ENCODE data around the gene ANAPC4. TPM values are rescaled to one million over a fixed set of nuclear protein-coding genes. Genes with fewer than 3 reads are reported as not detected.

The ANAPC4 gene
- total and polyA plus RNA-seq, 8 donors = 23.6 to 68.8 (median 64.0) TPM

- Histone ChIP-seq H3K4me3 (no peak overlapping the region), H3K27ac (no peak overlapping the region), H3K4me1 (no peaks in the 10 kb centered on the region), H3K27me3 (no peaks in the 10 kb centered on the region), H3K36me3 (peaks cover 0 to 38% of the 10 kb centered on the region in 2 donors), H3K9me3 (no peaks in the 10 kb centered on the region)
- DNase-seq = peak in 2 of 4 donors; percentile 24 to 26
- ATAC-seq = no peak
- TF ChIP-seq, protein P1, sequence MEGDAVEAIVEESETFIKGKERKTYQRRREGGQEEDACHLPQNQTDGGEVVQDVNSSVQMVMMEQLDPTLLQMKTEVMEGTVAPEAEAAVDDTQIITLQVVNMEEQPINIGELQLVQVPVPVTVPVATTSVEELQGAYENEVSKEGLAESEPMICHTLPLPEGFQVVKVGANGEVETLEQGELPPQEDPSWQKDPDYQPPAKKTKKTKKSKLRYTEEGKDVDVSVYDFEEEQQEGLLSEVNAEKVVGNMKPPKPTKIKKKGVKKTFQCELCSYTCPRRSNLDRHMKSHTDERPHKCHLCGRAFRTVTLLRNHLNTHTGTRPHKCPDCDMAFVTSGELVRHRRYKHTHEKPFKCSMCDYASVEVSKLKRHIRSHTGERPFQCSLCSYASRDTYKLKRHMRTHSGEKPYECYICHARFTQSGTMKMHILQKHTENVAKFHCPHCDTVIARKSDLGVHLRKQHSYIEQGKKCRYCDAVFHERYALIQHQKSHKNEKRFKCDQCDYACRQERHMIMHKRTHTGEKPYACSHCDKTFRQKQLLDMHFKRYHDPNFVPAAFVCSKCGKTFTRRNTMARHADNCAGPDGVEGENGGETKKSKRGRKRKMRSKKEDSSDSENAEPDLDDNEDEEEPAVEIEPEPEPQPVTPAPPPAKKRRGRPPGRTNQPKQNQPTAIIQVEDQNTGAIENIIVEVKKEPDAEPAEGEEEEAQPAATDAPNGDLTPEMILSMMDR (IDR thresholded peaks at IDR 0.05) = no peak
- intact Hi-C loops (cut with DNase I) = no loop called here
Observed at GRCh38 chr4:25420931-25421330, 43.9 kb downstream of the ANAPC4 start.

DNA sequence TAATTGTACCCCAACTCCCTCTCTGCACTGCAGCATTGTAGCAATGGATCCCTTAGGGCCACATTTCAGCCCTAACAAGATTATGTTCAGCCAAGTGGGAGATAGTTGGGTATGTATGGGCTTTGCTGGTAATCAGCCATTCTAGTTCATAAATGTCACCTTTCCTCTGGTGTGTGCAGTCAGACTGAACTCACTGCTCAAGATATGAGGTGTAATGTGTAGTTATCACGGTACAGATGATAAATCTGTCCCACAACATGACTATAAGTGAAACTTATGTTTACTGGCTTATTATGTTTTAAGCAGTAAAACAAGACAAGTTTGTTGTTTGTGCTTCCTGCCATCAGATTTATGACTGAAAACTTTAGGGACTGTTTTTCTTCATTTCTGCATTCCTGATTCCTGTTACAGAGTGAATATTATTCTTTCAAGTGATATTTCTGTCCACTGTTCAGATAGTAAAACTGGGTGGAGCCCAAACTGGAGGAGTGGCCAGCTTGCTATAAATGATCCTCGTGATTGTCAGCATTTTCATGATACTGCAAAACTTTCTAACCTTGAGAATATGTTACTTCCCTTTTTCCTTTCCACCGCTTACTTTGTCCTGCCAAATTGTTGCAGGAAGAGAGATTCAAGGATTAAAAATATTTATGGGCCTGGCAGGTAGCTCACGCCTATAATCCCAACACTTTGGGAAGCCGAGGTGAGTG is 44.9 kb downstream of the ANAPC4 start:
- Histone ChIP-seq H3K36me3 (peaks cover 0 to 28% of the 10 kb centered on the region in 2 donors), H3K27me3 (no peaks in the 10 kb centered on the region), H3K27ac (no peak overlapping the region), H3K4me3 (no peak overlapping the region), H3K4me1 (no peaks in the 10 kb centered on the region), H3K9me3 (no peaks in the 10 kb centered on the region)
- intact Hi-C loops (cut with DNase I) = no loop called here
- ATAC-seq (no peak), DNase-seq (no peak)
- TF ChIP-seq, protein P1 (IDR thresholded peaks at IDR 0.05) = no peak

DNA sequence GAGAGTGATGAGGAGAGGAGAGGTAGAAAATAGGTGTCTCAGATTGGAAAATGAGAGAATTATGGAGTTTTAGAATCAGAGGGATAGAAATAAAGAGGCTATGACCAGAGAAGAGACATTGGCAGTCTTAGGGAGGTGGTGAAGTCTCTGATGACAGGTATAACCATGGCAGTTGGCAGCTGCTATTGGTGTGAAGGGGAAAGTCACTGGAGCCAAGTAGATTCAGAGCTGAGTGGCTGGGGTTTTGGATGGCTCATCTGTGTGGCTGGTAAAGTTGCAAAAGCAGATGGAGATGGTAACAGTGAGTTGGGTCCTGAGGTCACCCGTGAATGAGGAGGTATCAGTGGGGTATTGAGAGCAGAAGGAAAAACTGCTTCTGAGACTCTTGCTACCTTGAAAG is 46.5 kb downstream of the ANAPC4 start:
- DNase-seq (no peak), ATAC-seq (no peak)
- intact Hi-C loops (cut with DNase I) = no loop called here

DNA sequence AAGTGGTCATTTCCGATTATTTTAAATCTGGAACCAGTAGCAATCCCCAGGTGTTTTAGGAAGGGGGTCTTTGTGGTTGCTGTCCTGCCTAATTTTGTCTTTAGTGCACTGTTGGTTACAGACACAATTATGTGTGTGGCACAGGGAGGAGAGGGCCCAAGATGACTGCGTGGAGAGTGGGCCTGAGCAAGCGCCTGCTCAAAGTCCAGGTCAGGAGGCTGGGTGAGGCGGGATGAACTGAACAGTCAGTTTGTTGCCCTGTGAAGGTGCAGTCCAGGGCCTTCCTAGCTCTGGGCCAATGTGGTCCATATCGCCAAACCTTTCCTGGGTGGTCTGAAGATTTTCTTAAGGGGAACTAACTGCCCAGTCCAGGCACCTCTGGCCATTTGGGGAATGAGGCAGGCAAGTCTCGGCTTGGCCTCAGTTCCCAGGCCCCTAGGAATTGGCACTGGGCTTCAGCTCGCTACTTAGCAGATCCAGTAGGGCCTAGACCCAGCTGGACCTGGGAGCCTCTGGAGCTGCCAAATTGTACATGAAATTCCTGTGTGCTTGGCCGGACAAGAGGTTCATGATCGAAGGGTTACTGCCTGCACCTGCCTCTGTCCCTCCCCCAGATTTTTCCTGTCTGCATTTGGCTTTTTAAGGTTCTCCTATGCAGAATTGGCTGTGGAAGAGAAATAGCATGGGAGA is 47.6 kb downstream of the ANAPC4 start:
- ATAC-seq (peak; percentile 44), DNase-seq (no peak)
- Histone ChIP-seq H3K27ac (peak overlapping the region; percentile 23 to 42), H3K36me3 (peaks cover 0 to under 1% of the 10 kb centered on the region in 2 donors), H3K4me3 (no peak overlapping the region), H3K4me1 (no peaks in the 10 kb centered on the region), H3K9me3 (no peaks in the 10 kb centered on the region), H3K27me3 (no peaks in the 10 kb centered on the region)
- TF ChIP-seq, protein P1 (IDR thresholded peaks at IDR 0.05) = no peak
- intact Hi-C loops (cut with DNase I) = no loop called here

More for the DNA sequence above, 46.5 kb downstream of the ANAPC4 start:
- Histone ChIP-seq H3K27ac (no peak overlapping the region), H3K36me3 (peaks cover 0 to 12% of the 10 kb centered on the region in 2 donors), H3K4me1 (no peaks in the 10 kb centered on the region), H3K27me3 (no peaks in the 10 kb centered on the region), H3K9me3 (no peaks in the 10 kb centered on the region), H3K4me3 (no peak overlapping the region)
- TF ChIP-seq, protein P1 (IDR thresholded peaks at IDR 0.05) = no peak

GRCh38 chr4:25425361-25425760 is 48.3 kb downstream of the ANAPC4 start:
- H3K4me1 ChIP-seq = no peaks in the 10 kb centered on the region
- intact Hi-C loops (cut with DNase I) = no loop called here
- no peaks in the 10 kb centered on the region for H3K27me3 ChIP-seq
- no peak overlapping the region for H3K4me3 ChIP-seq
- H3K27ac ChIP-seq = no peak overlapping the region
- TF ChIP-seq, protein P1 (IDR thresholded peaks at IDR 0.05) = no peak
- DNase-seq (no peak), ATAC-seq (peak; percentile 85)
- no peaks in the 10 kb centered on the region for H3K36me3 ChIP-seq
- no peaks in the 10 kb centered on the region for H3K9me3 ChIP-seq
